Upper lobe of left lung (tissue), 6 donors: ENCODE results near the gene SLC49A3. TPM values are rescaled to one million over a fixed set of nuclear protein-coding genes. Genes with fewer than 3 reads are reported as not detected.
"Not testable (repeated sequence)": the region's sequence is repeated elsewhere in the genome, so short reads cannot be mapped to it uniquely, and the experiment has no call there.

Source experiments
- ATAC-seq, 2 donors: fragments of 200-7000 bp; cut with Tn5 transposase; one replicate each; pipeline ENCODE4 v1.9.1; 2022; ENCODE audit warnings: mild to moderate bottlenecking in 2 of 2, moderate library complexity in 2 of 2; ENCODE audit not compliant: low FRiP score in 2 of 2
- DNase-seq, 2 donors: peaks; one replicate each; pipeline ENCODE4 v3.0.0-alpha.2; 2019 to 2020
- H3K27ac ChIP-seq, 4 donors: fragments of 200-600 bp; sonication (generic); one replicate each; pipeline ENCODE4 v1.5.1; 2016 to 2019
- H3K27me3 ChIP-seq, 4 donors: fragments of 200-600 bp; sonication (generic); one replicate each; pipeline ENCODE4 v1.5.1; 2017 to 2019
- H3K36me3 ChIP-seq, 4 donors: fragments of 200-600 bp; sonication (generic); one replicate each; pipeline ENCODE4 v1.5.1; 2016 to 2019
- H3K4me1 ChIP-seq, 4 donors: fragments of 200-600 bp; sonication (generic); one replicate each; pipeline ENCODE4 v1.5.1; 2018 to 2019
- H3K4me3 ChIP-seq, 4 donors: fragments of 200-600 bp; sonication (generic); one replicate each; pipeline ENCODE4 v1.5.1; 2017 to 2019; ENCODE audit warnings: mild to moderate bottlenecking in 2 of 4, moderate library complexity in 1 of 4
- H3K9me3 ChIP-seq, 4 donors: fragments of 200-600 bp; sonication (generic); one replicate each; pipeline ENCODE4 v1.5.1; 2018 to 2019
- EP300 ChIP-seq, 4 donors: sonication (generic); formaldehyde crosslinking; IDR thresholded peaks; one replicate each; pipeline ENCODE4 v1.5.1; 2017; ENCODE audit warnings: antibody characterized with exemption in 4 of 4, control low read depth in 2 of 4
- POLR2A ChIP-seq, 4 donors: fragments of 450-650 bp; IDR thresholded peaks; one replicate each; pipeline ENCODE4 v1.5.1; 2016 to 2017; ENCODE audit warnings: antibody characterized with exemption in 4 of 4, mild to moderate bottlenecking in 2 of 4
- POLR2AphosphoS5 ChIP-seq, 2 donors: sonication (generic); formaldehyde crosslinking; IDR thresholded peaks; one replicate each; pipeline ENCODE4 v1.5.1; 2017; ENCODE audit warnings: antibody characterized with exemption in 2 of 2
- WGBS, 2 donors: methylation state at CpG; one replicate each; pipeline ENCODE4 v1.1.5; 2017 to 2018; 5-methylcytosine and 5-hydroxymethylcytosine counted together
- total RNA-seq, 6 donors: library from RNA; depleted of rRNA in 4 of 6; stranded (reverse); fragments of >200 nt in 4 of 6; gene quantifications; one replicate each; pipeline versions ENCODE4 v1.1.0 to v1.2.1, GENCODE V29; 2016 to 2021
- TF ChIP-seq, protein P1 (sequence below), 6 experiments: fragments of 450-650 bp in 4 of 6; fragments of 200-600 bp in 2 of 6; sonication (generic) in 2 of 6; IDR thresholded peaks; one replicate each; pipeline ENCODE4 v1.5.1; 2016 to 2019; ENCODE audit warnings: antibody characterized with exemption in 6 of 6
- donor health status: DM: no; HTN: no; CAD: no; lungs with moderate emphysema.
- donor health status: DM: no; HTN: yes; CAD: no; lungs with severe emphysema.

Gene SLC49A3
- total RNA-seq, 6 donors from 2014 or later: 12.2 to 65.0 (median 32.3) TPM

DNA sequence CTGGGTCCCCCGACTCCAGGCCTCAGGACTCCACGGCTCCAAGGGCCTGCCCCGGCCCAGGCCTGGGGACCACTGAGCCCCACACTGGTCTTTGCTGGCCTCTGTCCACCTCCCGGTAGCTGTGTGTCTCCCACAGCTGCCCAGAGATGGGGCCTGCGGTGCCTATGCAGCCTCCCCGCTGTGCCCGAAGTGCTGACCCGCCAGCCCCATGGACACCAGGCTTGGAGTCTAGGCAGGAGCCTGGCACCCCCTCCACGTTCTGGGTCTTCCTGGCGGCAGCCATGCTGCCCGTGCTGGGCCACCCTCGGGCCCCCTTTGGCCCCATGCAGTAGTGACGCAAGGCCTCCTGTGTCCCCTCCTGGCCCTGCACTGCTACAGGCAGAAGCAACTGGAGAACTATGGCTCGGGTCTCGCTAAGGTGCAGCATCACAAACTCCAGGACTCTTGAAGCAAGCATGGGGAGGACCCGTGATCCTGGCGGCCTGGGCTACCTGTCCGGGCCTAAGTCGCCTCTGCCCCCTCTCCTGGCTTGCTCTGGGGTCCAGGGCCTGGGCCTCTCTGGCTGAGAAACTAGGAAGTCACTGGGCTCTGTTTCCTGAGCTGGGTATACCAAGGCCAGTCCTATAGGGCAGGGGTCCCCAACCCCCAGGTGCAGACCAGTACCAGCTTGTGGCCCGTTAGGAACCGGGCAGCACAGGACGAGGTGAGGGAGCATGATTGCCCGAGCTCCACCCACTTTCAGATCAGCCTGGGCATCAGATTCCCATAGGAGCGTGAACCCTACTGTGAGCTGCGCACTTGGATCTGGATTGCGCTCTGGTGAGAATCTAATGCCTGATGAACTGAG lies 13.7 kb downstream of the SLC49A3 start:
- peaks cover 13 to 32% (median 19%) of the 10 kb centered on the region in 4 donors for H3K4me1 ChIP-seq
- no peaks in the 10 kb centered on the region for H3K9me3 ChIP-seq
- TF ChIP-seq EP300 (IDR thresholded peaks at IDR 0.05): no peak
- TF ChIP-seq, protein P1, sequence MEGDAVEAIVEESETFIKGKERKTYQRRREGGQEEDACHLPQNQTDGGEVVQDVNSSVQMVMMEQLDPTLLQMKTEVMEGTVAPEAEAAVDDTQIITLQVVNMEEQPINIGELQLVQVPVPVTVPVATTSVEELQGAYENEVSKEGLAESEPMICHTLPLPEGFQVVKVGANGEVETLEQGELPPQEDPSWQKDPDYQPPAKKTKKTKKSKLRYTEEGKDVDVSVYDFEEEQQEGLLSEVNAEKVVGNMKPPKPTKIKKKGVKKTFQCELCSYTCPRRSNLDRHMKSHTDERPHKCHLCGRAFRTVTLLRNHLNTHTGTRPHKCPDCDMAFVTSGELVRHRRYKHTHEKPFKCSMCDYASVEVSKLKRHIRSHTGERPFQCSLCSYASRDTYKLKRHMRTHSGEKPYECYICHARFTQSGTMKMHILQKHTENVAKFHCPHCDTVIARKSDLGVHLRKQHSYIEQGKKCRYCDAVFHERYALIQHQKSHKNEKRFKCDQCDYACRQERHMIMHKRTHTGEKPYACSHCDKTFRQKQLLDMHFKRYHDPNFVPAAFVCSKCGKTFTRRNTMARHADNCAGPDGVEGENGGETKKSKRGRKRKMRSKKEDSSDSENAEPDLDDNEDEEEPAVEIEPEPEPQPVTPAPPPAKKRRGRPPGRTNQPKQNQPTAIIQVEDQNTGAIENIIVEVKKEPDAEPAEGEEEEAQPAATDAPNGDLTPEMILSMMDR (IDR thresholded peaks at IDR 0.05): no peak
- no peak for TF ChIP-seq POLR2A (IDR thresholded peaks at IDR 0.05)
- no peak for TF ChIP-seq POLR2AphosphoS5 (IDR thresholded peaks at IDR 0.05)
- peak overlapping the region; percentile 47 to 97 (median 75) for H3K4me3 ChIP-seq
- DNase-seq (peak in 1 of 2 donors; percentile 82), ATAC-seq (peak; percentile 0 to 12)
- 66 to 70% methylated on average over 12 to 24 of the region's 26 CpGs for WGBS, 2 donors
- no peaks in the 10 kb centered on the region for H3K27me3 ChIP-seq
- H3K36me3 ChIP-seq: peaks cover 3 to 27% (median 15%) of the 10 kb centered on the region in 4 donors
- H3K27ac ChIP-seq: peak overlapping the region; percentile 89 to 98 (median 92)

- H3K27ac ChIP-seq: peak within 1 kb of the TSS; percentile 89 to 98 (median 92)
Measured at GRCh38 chr4:674172-675035, 14.5 kb downstream of the SLC49A3 start, which contains the start of the genes ATP5ME and MYL5. Gene ATP5ME, minus strand, starts transcription at chr4:674276. Its CDS starts 29 bp downstream, at chr4:674247. Gene MYL5, plus strand, starts transcription at chr4:674542. Its CDS starts 3,485 bp downstream, at chr4:678027.

DNA sequence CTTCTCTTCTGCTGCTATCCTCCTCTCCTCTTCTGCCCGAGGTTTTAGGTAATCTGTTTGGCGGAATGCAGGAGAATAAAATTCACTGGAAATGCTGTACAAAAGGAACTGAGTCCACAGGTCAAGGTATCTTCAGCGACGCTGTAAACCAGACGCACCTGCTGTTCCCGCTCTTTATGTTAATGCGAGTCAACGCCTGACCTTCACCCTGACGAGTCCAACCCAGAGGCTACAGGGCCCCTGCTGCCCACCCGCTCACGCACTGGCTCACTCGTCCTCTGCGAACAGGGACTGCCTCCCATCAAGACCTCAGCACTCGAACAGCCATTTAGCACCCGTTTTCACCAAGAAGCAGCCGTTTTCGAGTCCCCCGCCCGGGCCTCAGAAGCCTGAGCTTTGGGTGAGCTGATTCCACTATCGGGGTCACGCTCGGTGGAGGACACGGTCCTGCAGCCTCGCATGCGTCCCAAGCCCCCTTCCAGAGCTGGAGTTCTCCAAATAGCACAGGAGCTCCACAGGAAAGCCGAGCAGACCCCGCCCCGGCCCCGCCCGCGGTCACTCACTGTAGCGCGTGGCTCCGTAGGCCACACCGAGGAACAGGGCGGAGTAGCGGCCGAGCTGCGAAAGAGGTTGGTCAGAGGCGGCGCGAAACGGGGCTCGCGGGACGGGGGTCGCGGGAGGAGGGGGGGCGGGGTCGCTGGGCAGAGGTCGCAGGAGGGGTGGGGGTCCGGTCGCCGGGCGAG lies 15.4 kb downstream of the SLC49A3 start:
- Histone ChIP-seq H3K4me3 (peak overlapping the region; percentile 50 to 97 (median 75)), H3K4me1 (peaks cover 11 to 28% (median 17%) of the 10 kb centered on the region in 4 donors), H3K27me3 (no peaks in the 10 kb centered on the region), H3K27ac (peak overlapping the region; percentile 89 to 98 (median 92)), H3K36me3 (peaks cover 3 to 32% (median 15%) of the 10 kb centered on the region in 4 donors), H3K9me3 (no peaks in the 10 kb centered on the region)
- whole genome bisulfite sequencing, 2 donors: 35 to 36% methylated on average over 15 to 16 of the region's 55 CpGs
- peak in 1 of 2 donors; percentile 93 for DNase-seq
- no peak for TF ChIP-seq POLR2AphosphoS5 (IDR thresholded peaks at IDR 0.05)
- TF ChIP-seq, protein P1 (IDR thresholded peaks at IDR 0.05): no peak
- TF ChIP-seq POLR2A (IDR thresholded peaks at IDR 0.05): no peak
- TF ChIP-seq EP300 (IDR thresholded peaks at IDR 0.05): no peak
- peak in 1 of 2 donors; percentile 54 for ATAC-seq

More at GRCh38 chr4:674172-675035, 14.5 kb downstream of the SLC49A3 start, which contains the start of the genes ATP5ME and MYL5:
- TF ChIP-seq EP300 (IDR thresholded peaks at IDR 0.05): peak in 1 of 4 donors; percentile 56
- TF ChIP-seq POLR2A (IDR thresholded peaks at IDR 0.05): peak; percentile 23 to 91 (median 82)
- TF ChIP-seq POLR2AphosphoS5 (IDR thresholded peaks at IDR 0.05): peak; percentile 88 to 91
- TF ChIP-seq, protein P1 (IDR thresholded peaks at IDR 0.05): peak; percentile 80 to 100 (median 98)
- Histone ChIP-seq H3K4me1 (peaks cover 11 to 28% (median 17%) of the 10 kb centered on the region in 4 donors), H3K36me3 (peaks cover 3 to 32% (median 15%) of the 10 kb centered on the region in 4 donors), H3K9me3 (no peaks in the 10 kb centered on the region), H3K27me3 (no peaks in the 10 kb centered on the region), H3K4me3 (peak within 1 kb of the TSS; percentile 50 to 97 (median 75))
- ATAC-seq (peak; percentile 95 to 96), DNase-seq (peak; percentile 99 to 100)
- WGBS, 2 donors: 0% methylated on average over 6 to 24 of the region's 84 CpGs

GRCh38 chr4:671769-672168 lies 17.2 kb downstream of the SLC49A3 start:
- ATAC-seq (no peak), DNase-seq (no peak)
- Histone ChIP-seq H3K27me3 (no peaks in the 10 kb centered on the region), H3K36me3 (peaks cover 3 to 32% (median 15%) of the 10 kb centered on the region in 4 donors), H3K4me3 (no peak overlapping the region), H3K4me1 (peaks cover 11 to 28% (median 17%) of the 10 kb centered on the region in 4 donors), H3K27ac (no peak overlapping the region), H3K9me3 (no peaks in the 10 kb centered on the region)
- 94 to 96% methylated on average over 3 of the region's 3 CpGs for WGBS, 2 donors
- TF ChIP-seq POLR2A (IDR thresholded peaks at IDR 0.05): no peak
- no peak for TF ChIP-seq POLR2AphosphoS5 (IDR thresholded peaks at IDR 0.05)
- no peak for TF ChIP-seq EP300 (IDR thresholded peaks at IDR 0.05)
- TF ChIP-seq, protein P1 (IDR thresholded peaks at IDR 0.05): no peak

DNA sequence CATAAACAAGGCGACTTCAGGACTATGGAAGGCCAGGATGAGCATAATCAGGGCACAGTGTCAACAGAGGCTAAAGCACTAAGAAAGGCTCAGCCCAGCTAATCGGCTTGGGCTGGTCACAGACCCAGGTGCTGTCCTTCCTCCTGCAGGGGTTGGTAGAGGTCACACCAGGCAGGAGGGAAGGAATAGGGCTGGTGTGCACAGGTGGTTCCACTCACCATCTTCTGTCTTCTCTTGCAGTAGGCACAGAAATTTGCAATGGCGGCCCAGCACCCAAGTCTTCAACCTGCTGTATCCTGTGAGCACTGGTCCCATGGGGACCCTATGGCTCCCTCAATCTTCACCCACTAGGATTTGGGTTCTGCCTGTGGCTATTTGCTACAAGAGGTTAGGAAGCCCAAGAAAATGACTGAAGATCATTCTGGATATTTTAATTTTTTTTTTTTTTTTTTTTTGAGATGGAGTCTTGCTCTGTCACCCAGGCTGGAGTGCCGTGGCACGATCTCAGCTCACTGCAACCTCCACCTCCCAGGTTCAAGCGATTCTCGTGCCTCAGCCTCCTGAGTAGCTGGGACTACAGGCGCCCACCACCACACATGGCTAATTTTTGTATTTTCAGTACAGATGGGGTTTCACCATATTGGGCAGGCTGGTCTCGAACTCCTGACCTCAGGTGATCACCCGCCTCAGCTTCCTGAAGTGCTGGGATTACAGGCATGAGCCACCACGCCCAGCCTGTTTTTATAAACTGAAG lies 19.0 kb downstream of the SLC49A3 start:
- 96 to 97% methylated on average over 9 to 11 of the region's 11 CpGs for WGBS, 2 donors
- not testable (repeated sequence) for DNase-seq, H3K4me3 ChIP-seq, H3K27ac ChIP-seq, H3K27me3 ChIP-seq, H3K9me3 ChIP-seq, ATAC-seq
- Histone ChIP-seq H3K4me1 (peaks cover 6 to 18% (median 11%) of the 10 kb centered on the region in 4 donors), H3K36me3 (peaks cover 3 to 32% (median 15%) of the 10 kb centered on the region in 4 donors)

DNA sequence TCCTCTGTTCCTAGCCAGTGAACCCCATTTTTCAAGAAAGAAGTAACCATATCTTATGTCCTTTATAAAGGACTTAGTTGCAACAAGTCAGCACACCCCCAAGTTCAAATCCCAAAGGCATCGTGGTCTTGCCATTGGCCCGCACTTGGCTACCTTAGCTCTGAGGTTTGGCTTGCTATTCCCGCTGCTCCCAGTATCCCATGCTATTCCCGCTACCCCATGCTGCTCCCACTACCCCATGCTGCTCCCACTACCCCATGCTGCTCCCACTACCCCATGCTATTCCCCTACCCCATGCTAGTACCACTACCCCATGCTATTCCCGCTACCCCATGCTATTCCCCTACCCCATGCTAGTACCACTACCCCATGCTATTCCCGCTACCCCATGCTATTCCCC lies 20.7 kb downstream of the SLC49A3 start:
- 91 to 94% methylated on average over 6 of the region's 6 CpGs for WGBS, 2 donors
- H3K9me3 ChIP-seq, DNase-seq, H3K27ac ChIP-seq, H3K27me3 ChIP-seq, ATAC-seq, H3K4me3 ChIP-seq: not testable (repeated sequence)
- Histone ChIP-seq H3K4me1 (peaks cover 5 to 25% (median 9%) of the 10 kb centered on the region in 4 donors), H3K36me3 (peaks cover 3 to 32% (median 15%) of the 10 kb centered on the region in 4 donors)
